Astrocyte of the cerebellum (primary cell): ENCODE measurements around the gene MDM1.
A peak's percentile ranks its signal among the peaks of the same experiment; 100 is the strongest.

Experiments used
- DNase-seq: peaks from one replicate; pipeline ENCODE4 v3.0.0-alpha.2; 2011; ENCODE audit warnings: low read depth
- H3K4me3 ChIP-seq: 2 replicates; pipeline ENCODE4 v1.5.1; 2011; ENCODE audit warnings: mild to moderate bottlenecking, low read depth, low read length, moderate library complexity
- CTCF ChIP-seq: IDR thresholded peaks from 2 replicates; pipeline ENCODE4 v1.5.1; 2012; ENCODE audit warnings: low read length, low read depth, moderate library complexity, mild to moderate bottlenecking; ENCODE audit errors: missing control alignments
- in situ Hi-C: cut with HindIII; loops from 2 replicates; pipeline ENCODE4 v1.10.0; 2017; ENCODE audit warnings: low sequenced_read_pairs

Gene MDM1

GRCh38 chr12:68340404-68341270, 8.5 kb upstream of the MDM1 start:
- DNase-seq, result no peak
- H3K4me3 ChIP-seq, result no peak overlapping the region
- TF ChIP-seq CTCF, result no peak
- in situ Hi-C loops, result no loop called here

GRCh38 chr12:68336889-68337303, 4.7 kb upstream of the MDM1 start:
- in situ Hi-C loops, result no loop called here
- no peak overlapping the region for H3K4me3 ChIP-seq
- TF ChIP-seq CTCF, result no peak
- DNase-seq, result no peak

GRCh38 chr12:68335462-68335861, 3.3 kb upstream of the MDM1 start:
- DNase-seq, result no peak
- in situ Hi-C loops, result no loop called here

GRCh38 chr12:68334132-68334531, 2.0 kb upstream of the MDM1 start:
- no peak for TF ChIP-seq CTCF
- in situ Hi-C loops, result no loop called here
- H3K4me3 ChIP-seq, result no peak overlapping the region
- no peak for DNase-seq

More at GRCh38 chr12:68335462-68335861, 3.3 kb upstream of the MDM1 start:
- H3K4me3 ChIP-seq, result no peak overlapping the region
- TF ChIP-seq CTCF, result no peak

GRCh38 chr12:68332728-68333630, 817 bp upstream of the MDM1 start:
- no peak for TF ChIP-seq CTCF
- peak overlapping the region; percentile 59 for H3K4me3 ChIP-seq
- in situ Hi-C loops, result no loop called here
- no peak for DNase-seq

GRCh38 chr12:68331500-68331868, 678 bp downstream of the MDM1 start:
- in situ Hi-C loops, result no loop called here
- TF ChIP-seq CTCF, result no peak
- no peak for DNase-seq
- peak overlapping the region; percentile 59 for H3K4me3 ChIP-seq
